ENCODE data around the gene GABRA4.

Gene GABRA4

DNA sequence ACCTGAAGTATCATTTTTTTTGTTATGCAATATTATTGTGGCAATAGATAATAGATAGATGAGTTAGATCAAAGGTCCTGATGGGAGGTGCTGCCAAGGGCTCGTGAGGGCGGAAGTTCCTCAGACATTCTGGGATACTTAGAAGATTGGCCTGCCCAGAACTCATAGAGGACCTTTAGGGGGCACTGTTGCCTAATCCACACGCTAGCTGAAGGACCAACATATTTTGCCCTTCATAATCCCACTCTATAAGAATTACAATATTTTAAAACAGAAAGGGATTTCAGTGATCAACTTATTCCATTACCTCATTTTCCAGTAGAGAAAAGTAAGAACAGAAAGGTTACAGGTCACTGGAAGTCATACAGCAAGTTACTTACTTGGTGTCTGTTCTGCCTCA is 61.4 kb downstream of the GABRA4 start:
- no peak for FAIRE-seq

DNA sequence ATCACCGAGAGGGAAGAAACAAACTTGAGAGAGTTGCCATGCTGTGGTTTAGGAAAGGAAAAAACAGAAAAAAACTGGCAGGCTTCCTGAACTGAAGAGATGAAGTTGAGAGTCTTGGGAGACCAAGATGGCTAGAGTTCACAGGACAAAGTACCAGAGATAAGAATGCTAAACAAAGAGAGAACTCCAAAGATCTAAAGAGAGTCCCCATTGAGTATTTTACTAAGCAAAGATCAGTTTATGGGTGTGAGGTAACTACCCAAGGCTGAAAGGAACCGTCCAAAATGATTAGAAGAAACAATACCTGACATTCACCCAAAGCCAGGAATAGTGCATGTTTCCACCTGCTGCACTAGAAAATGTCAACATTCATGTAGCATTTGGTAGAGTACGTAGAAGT is 62.5 kb downstream of the GABRA4 start:
- no peak for FAIRE-seq
- DNase-seq (ENCODE audit: low spot score), result no peak

More for the DNA sequence above, 61.4 kb downstream of the GABRA4 start:
- no peak for DNase-seq (ENCODE audit: low spot score)

- DNase-seq (ENCODE audit: low spot score), result no peak
- FAIRE-seq, result no peak
Measured at GRCh38 chr4:46927201-46927600, 66.2 kb downstream of the GABRA4 start.

DNA sequence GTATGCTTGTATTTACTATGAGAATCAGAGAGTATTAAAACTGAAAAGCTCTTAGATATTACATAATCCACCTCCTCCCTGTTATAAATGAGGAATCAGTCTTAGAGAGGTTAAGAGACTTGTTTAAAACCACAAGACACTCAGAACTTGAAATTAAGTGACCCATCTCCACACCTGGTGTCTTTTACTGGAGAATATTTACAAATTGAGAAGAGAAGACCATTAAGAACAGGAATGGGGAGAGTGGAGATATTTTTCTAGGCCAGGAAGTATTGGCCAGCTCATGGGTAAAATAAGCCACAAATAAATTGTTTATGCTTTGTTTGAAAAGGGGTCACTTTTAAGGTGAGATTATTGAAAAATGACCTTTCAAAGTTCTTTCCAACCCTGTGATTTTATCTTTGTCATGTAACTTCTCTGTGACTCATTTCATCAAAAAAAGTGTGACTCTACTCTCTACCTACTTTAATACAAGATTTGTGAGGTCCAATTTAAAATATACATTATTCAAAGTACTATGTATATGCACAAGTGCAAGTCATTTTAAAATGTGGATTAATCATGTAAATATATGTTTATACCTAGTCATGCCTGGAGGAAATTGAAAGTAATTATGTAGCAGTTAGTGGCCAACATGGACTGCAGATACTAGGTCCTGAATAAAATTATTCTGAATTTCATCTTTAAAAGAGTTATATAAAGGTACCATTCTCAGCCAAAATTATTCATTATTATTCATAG is 68.4 kb downstream of the GABRA4 start:
- no peak for FAIRE-seq

GRCh38 chr4:46922205-46922604 is 71.2 kb downstream of the GABRA4 start:
- FAIRE-seq, result no peak
- DNase-seq (ENCODE audit: low spot score), result no peak

More for the DNA sequence above, 68.4 kb downstream of the GABRA4 start:
- no peak for DNase-seq (ENCODE audit: low spot score)

DNA sequence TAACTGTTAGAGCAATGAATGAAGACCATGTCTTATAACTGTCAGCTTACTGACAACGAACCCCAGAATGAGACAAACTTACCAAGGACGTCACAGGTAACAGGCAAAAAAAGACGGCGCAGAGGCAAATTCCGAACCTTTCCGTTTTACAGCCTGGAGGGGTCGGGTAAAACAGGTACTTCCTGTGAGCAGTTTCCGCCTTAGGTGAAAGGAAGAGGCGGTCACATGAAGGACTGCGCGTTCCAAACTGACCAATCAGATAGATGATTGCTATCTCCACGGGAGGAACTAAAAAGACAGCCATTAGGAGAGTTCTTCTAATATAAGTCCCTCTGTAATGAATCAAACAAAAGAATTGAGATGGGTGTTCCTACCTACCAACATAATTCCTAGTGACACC is 84.3 kb downstream of the GABRA4 start, which contains the start of gene COX7B2:
Gene COX7B2, minus strand, starts transcription at position 168 of the 400 bp plus-strand sequence. CDS start 174,053 bp downstream, outside the sequence.
- DNase-seq (ENCODE audit: low spot score) (no peak), FAIRE-seq (no peak)

DNA sequence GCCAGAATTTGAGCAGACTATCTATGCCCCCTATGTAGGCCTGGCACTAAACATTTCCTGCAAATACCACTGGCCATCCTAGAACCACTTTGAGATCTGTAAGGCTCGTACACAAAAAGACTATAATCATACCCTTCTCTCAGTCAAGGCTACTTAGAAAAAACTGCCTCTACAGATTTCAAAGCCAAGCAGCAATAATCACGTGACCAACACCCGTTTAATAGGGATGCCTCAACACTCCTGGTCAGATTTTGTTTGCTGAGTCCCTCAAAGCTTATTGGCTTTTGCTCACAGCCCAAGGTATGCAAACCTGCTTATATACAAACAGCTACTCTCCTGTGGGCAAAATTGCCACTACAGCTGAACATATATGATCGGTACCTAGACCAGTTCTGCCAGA is 85.2 kb downstream of the GABRA4 start:
- FAIRE-seq (no peak), DNase-seq (ENCODE audit: low spot score) (no peak)

DNA sequence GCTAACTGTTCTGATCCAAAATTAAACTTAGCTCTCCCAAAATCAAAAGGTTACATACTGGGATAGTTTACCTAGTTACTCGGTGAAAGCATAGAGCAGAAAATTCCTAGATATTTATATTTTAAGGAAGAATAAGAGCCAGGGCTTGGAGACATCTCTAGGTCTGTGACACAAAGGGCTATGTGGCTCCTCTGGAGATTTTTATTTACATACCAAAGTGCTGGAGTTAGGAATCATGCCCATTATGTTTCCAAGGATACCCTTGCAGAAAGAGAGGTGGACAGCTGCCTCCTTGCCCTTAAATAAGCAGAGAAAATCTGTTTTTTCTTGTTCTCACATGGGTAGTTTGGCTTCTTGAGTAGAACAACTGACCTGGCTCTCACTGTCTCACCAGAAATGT is 93.3 kb downstream of the GABRA4 start:
- no peak for DNase-seq (ENCODE audit: low spot score)
- no peak for FAIRE-seq

DNA sequence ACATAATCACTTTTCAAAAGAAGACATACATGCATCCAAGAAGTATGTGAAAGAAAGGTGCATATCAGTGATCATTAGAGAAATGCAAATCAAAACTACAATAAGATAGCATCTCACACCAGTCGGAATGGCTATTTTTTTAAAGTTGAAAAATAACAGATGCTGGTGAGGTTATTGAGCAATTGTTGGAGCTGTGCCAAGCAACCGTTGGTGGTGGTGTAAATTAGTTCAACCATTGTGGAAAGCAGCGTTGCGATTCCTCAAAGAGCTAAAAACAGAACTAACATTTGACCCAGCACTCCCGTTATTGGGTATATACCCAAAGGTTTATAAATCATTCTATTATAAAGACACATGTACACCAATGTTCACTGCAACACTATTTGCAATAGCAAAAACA is 98.6 kb downstream of the GABRA4 start:
- FAIRE-seq (no peak), DNase-seq (ENCODE audit: low spot score) (no peak)

- FAIRE-seq, result no peak
- no peak for DNase-seq (ENCODE audit: low spot score)
Measured at GRCh38 chr4:46890056-46890455, 103.3 kb downstream of the GABRA4 start.

GRCh38 chr4:46889410-46889809 is 104.0 kb downstream of the GABRA4 start:
- no peak for FAIRE-seq
- DNase-seq (ENCODE audit: low spot score), result no peak

DNA sequence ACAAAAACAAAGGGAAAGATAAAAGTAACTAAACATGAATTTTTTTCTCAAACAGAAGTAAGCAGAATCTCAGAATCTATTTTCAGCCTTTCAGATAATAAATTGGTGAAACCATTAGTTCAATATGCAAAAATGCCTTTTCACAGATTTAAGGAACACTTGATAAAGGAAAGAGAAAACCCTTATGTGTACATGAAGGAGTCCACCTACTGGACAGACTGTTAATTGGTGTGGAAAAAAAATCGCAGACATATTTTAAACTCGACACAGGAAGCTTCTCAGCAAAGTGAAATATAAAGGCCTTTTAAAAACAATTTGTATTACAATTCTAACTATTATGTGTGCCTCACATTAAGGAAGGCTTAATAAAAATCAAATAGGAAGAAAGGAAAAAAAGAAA is 106.7 kb downstream of the GABRA4 start:
- DNase-seq (ENCODE audit: low spot score) (no peak), FAIRE-seq (no peak)

- no peak for DNase-seq (ENCODE audit: low spot score)
- no peak for FAIRE-seq
Measured at GRCh38 chr4:46878641-46879040, 114.7 kb downstream of the GABRA4 start.

DNA sequence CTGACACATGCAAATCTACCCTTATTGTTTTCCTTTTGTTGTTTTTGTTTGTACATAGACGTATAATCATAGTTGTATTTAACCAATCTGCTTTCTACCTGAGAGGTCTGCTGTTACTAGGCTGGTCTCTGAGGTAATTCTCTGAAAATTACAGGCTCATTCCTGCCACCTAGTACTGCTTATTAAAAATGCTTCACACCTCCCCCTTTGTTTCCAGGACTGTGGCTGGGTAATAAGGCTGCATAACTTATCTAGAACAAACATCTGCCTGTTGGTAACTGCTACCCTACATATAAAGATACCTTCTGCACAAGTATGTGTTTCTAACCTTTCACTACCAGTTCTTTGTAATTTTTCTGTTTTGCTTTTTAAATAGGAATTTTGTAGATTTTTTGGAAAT is 118.6 kb downstream of the GABRA4 start:
- DNase-seq (ENCODE audit: low spot score), result no peak
- FAIRE-seq, result no peak

- FAIRE-seq (no peak), DNase-seq (ENCODE audit: low spot score) (no peak)
Measured at GRCh38 chr4:46870411-46870810, 123.0 kb downstream of the GABRA4 start.

Measured in RCC 7860 (cell line).